ENCODE data around the gene CRYBG2.

DNA sequence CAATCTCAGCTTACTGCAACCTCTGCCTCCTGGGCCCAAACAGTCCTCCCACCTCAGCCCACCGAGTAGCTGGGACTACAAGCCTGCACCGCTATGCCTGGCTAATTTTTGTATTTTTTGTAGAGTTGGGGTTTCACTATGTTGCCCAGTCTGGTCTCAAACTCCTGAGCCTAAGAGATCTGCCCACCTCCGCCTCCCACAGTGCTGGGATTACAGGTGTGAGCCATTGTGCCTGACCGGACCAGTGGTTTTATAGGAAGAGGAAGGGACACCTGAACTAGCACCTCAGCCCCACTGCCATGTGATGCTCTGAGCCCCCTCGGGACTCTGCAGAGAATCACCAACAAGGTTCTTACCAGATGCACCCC, 4.1 kb downstream of the CRYBG2 start:
- no peak for TF ChIP-seq EZH2 (IDR thresholded peaks at IDR 0.05; ENCODE audit: low read depth)
- TF ChIP-seq, protein P1, sequence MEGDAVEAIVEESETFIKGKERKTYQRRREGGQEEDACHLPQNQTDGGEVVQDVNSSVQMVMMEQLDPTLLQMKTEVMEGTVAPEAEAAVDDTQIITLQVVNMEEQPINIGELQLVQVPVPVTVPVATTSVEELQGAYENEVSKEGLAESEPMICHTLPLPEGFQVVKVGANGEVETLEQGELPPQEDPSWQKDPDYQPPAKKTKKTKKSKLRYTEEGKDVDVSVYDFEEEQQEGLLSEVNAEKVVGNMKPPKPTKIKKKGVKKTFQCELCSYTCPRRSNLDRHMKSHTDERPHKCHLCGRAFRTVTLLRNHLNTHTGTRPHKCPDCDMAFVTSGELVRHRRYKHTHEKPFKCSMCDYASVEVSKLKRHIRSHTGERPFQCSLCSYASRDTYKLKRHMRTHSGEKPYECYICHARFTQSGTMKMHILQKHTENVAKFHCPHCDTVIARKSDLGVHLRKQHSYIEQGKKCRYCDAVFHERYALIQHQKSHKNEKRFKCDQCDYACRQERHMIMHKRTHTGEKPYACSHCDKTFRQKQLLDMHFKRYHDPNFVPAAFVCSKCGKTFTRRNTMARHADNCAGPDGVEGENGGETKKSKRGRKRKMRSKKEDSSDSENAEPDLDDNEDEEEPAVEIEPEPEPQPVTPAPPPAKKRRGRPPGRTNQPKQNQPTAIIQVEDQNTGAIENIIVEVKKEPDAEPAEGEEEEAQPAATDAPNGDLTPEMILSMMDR (conservative IDR thresholded peaks at IDR 0.05) = no peak
